Activated CD8-positive, alpha-beta memory T cell treated with anti-CD3 and anti-CD28 coated beads for 4 hours (primary cell): ENCODE data around the gene MAK.
"Not testable (repeated sequence)": the region's sequence is repeated elsewhere in the genome, so short reads cannot be mapped to it uniquely, and the experiment has no call there.

Experiments
- DNase-seq, 2 donors: peaks; one replicate each; pipeline ENCODE4 v3.0.0-alpha.2; 2020; ENCODE audit warnings: low read depth in 2 of 2

The MAK gene

GRCh38 chr6:10778230-10778629 lies 60.1 kb downstream of the MAK start:
- no peak for DNase-seq

GRCh38 chr6:10771371-10771894 lies 66.9 kb downstream of the MAK start:
- DNase-seq: no peak

DNA sequence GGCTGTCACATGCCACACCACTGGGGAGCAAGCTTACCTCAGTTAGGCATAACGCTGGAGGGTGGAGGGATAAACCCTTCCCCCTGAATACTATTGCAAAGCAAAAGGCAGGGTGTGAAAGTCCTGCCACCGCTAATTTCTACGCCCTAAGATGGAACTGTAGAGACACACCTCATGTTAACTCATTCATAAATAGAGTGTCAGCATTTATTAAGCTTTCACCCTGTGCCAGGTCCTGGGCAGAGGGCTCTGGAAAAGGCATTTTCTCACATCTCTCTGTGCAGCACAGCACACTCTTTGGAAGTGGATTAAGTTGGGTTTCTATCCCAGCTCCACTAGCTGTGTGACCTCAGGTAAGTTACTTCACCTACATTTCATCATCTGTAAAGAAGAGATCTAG lies 68.9 kb downstream of the MAK start:
- no peak for DNase-seq

DNA sequence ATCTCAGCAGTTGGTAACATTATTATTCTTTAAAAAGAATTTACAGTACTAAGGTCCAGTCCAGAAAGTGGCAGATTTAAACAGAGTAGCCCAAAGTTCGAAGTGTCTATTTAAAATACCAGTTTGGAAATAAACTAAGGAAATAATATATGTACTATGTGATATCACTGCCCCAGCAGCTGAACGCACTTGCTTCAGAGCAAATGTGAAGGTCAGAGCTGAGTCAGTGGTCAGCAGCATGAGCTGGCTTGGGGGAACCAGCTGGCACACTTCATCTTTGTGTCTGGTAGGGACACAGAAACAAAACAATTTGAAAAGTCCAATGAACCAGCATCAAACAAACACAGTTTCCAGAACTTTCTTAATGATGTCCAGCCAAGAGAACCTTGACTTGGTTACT lies 75.3 kb downstream of the MAK start:
- DNase-seq: no peak

GRCh38 chr6:10759884-10760329 lies 78.4 kb downstream of the MAK start:
- no peak for DNase-seq

DNA sequence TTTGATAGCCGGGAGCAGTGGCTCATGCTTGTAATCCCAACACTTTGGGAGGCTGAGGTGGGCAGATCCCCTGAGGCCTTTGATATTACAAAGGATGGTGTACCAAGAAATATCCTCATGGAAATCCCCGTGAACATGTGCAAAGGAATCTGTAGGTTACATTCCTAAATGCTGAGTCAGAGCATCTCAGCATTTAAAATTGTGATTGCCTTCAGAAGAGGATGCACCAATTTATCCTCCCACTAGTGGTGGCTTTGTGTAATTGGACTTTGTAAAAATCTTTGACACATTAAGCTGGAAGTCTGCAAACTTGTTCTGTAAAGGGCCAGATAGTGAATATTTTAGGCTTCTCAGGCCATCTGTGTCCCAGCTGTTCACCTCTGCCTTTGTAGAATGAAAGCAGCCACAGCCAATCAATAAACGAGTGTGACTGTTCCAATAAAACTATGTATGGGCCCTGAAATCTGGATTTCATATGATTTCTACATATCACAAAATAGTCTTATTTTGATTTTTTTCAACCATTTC lies 79.0 kb downstream of the MAK start:
- no peak for DNase-seq

GRCh38 chr6:10756085-10756484 lies 82.3 kb downstream of the MAK start:
- DNase-seq: no peak

GRCh38 chr6:10751757-10752156 lies 86.6 kb downstream of the MAK start:
- not testable (repeated sequence) for DNase-seq

- DNase-seq: not testable (repeated sequence)
These were observed 87.8 kb downstream of the MAK start for GRCh38 chr6:10750568-10750967.

- no peak for DNase-seq
These were observed 88.6 kb downstream of the MAK start for GRCh38 chr6:10749734-10750133.

GRCh38 chr6:10747251-10747972 lies 90.9 kb downstream of the MAK start, which contains the start of gene TMEM14B:
TMEM14B (plus strand) TSS chr6:10747805; CDS start chr6:10749246, 1,441 bp downstream.
- peak; percentile 98 to 99 for DNase-seq

- no peak for DNase-seq
These were observed 91.5 kb downstream of the MAK start for GRCh38 chr6:10746915-10747250.

DNA sequence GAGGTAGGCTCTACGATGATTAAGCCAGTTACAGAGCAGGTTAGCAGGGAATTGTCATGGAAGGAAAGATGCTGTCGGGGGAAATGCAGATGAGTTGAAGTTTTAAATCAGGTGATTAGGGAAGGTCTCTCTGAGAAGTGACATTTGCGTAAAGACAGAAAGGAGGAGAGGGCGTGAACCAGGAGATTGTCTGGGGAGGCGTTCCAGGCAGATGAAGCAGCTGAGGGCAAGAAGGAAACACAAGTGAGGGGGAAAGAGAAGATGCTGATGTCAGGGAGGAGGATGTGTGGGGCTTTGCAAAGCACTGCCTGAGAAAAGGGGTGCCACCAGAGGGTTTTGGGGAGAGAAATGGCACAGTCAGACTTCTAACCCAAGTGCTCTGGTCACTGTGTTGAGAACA lies 93.2 kb downstream of the MAK start:
- no peak for DNase-seq

DNA sequence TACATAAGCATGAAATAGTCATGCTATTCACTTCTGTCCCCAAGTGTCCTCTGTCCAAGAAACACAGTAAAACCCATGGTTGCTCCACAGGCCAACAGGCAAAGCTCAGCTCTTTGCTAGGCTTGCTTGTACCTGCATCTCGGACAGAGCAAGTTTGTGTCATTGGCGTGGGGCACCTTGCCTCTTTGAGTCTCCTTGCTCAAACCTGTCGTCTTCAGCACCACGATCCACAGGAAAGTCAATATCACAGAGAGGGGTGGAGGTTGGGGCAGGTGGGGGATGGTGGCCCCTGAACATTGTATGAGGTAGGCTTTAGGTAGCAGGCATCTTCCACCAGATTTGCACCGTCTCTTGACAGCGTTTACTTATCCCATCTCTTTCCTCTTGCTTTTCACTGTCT lies 94.8 kb downstream of the MAK start:
- DNase-seq: no peak

GRCh38 chr6:10742251-10742650 lies 96.1 kb downstream of the MAK start:
- DNase-seq: no peak

- DNase-seq: not testable (repeated sequence)
These were observed 96.7 kb downstream of the MAK start for GRCh38 chr6:10741643-10742042.

- no peak for DNase-seq
These were observed 98.3 kb downstream of the MAK start for GRCh38 chr6:10740061-10740460.

- no peak for DNase-seq
These were observed 101.6 kb downstream of the MAK start for GRCh38 chr6:10736731-10737130.

DNA sequence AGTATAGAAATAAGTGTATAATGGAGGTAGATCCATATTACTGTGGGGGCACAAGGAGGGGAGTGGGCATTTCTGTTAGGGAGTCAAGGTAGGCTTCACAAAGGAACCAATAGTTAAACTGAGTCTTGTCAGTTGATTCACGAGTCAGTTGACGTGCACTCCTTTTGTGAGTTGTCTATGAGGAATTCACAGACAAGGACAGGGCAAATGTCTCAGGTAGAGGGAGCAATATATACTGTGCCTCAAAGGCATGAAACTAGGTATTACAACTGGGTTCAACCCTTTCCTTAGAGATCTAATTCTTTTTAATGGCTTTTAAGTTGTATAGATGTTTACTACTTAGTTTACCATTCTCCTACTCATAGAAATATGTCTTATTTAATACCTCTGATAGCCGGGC lies 104.5 kb downstream of the MAK start:
- no peak for DNase-seq

DNA sequence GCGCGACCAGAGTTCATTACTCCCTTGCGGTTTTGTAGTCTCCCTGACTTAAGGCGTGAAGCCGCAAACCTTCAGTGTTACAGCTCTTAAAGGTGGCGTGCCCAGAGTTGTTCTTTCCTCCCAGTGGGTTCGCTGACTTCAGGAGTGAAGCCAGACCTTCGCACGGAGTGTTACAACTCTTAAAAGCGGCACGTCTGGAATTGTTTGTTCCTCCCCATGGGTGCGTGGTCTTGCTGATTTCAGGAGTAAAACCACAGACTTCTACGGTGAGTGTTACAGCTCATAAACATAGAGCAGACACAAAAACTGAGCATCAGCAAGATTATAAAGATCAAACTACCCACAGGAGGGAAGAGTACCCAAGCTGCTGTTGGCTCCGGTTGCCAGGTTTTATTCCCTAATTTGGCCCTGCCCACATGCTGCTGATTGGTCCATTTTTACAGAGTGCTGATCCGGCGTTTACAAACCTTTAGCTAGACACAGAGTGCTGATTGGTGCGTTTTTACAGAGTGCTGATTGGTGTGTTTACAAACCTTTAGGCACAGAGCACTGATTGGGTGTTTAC lies 105.1 kb downstream of the MAK start:
- DNase-seq: peak in 1 of 2 donors; percentile 31

DNA sequence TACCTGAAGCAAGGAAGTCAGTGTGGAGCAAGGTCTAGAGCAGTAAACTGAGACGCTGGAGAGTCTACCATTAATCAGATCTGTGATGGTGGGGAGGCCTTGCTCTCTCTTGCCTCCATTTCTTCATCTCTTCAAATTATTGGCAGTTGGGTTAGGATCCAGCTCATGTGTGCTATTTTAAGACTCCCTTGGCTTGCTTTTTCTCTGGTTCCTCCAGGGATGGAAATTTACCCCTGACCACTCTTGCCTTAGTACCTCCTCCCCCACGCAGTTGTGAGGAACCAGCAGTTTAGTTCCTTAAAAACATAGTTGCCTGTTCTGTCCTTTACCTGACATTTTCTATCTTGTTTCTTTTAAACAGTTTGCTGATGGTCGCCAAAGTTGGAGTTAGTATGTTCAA lies 108.1 kb downstream of the MAK start:
- no peak for DNase-seq

GRCh38 chr6:10725716-10726115 lies 112.6 kb downstream of the MAK start:
- DNase-seq: no peak

DNA sequence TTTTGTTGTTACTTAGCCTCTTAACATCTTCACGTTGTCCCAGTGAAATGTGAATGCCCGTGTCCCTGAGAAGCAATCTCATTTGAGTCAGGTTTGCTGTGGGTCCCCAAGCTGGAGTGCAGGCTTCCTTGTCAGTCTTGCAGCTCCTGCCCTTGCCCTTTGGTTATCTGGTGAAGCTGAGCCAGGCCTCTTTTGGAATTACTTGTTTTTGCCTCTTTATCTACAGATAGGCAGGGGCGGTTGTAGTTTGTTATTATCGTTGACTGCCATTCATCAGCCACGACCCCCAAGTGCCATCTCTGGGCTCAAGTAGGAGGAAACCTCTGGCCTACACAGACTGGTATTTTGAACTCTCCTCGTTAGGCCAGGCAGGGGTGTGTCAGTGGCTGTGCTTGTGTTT lies 113.3 kb downstream of the MAK start:
- no peak for DNase-seq
